ENCODE results near the gene VWCE. TPM values are rescaled to one million over a fixed set of nuclear protein-coding genes. Genes with fewer than 3 reads are reported as not detected.

Gene VWCE
- total and polyA plus RNA-seq, 5 donors from 2014 or later = 0.94 TPM; not detected in 4

GRCh38 chr11:61275191-61275590, 19.9 kb downstream of the VWCE start:
- Mint-ChIP-seq H3K9me3 (peaks cover 0 to 4% (median 0%) of the 10 kb centered on the region in 7 donors), H3K36me3 (no peaks in the 10 kb centered on the region), H3K4me1 (peaks cover 0 to under 1% (median 0%) of the 10 kb centered on the region in 4 donors), H3K27me3 (peaks cover 14% of the 10 kb centered on the region), H3K27ac (no peak overlapping the region), H3K4me3 (no peak overlapping the region)
- Histone ChIP-seq H3K27me3 (ENCODE audit: control insufficient read depth, insufficient read depth, low read length) (no peaks in the 10 kb centered on the region), H3K4me1 (ENCODE audit: control insufficient read depth, insufficient read depth, low read length, poor library complexity, severe bottlenecking) (no peaks in the 10 kb centered on the region), H3K4me3 (ENCODE audit: low read depth, low read length) (no peak overlapping the region), H3K27ac (ENCODE audit: insufficient read depth, low read length, poor library complexity, severe bottlenecking) (no peak overlapping the region), H3K9me3 (ENCODE audit: control insufficient read depth in 2 of 2, low read length in 2 of 2) (no peaks in the 10 kb centered on the region), H3K36me3 (ENCODE audit: control insufficient read depth, insufficient read depth, low read length) (no peaks in the 10 kb centered on the region)
- DNase-seq (no peak), ATAC-seq (ENCODE audit: low read depth in 2 of 2) (no peak)

GRCh38 chr11:61274084-61274483, 21.0 kb downstream of the VWCE start:
- H3K27ac ChIP-seq (ENCODE audit: insufficient read depth, low read length, poor library complexity, severe bottlenecking) = no peak overlapping the region
- Mint-ChIP-seq H3K4me1 (peaks cover 0 to 4% (median 0%) of the 10 kb centered on the region in 4 donors), H3K4me3 (no peak overlapping the region), H3K9me3 (peaks cover 0 to 4% (median 0%) of the 10 kb centered on the region in 7 donors), H3K27me3 (peaks cover 7% of the 10 kb centered on the region), H3K27ac (no peak overlapping the region), H3K36me3 (no peaks in the 10 kb centered on the region)
- no peaks in the 10 kb centered on the region for H3K36me3 ChIP-seq (ENCODE audit: control insufficient read depth, insufficient read depth, low read length)
- H3K27me3 ChIP-seq (ENCODE audit: control insufficient read depth, insufficient read depth, low read length) = no peaks in the 10 kb centered on the region
- DNase-seq (no peak), ATAC-seq (ENCODE audit: low read depth in 2 of 2) (no peak)
- no peak overlapping the region for H3K4me3 ChIP-seq (ENCODE audit: low read depth, low read length)
- H3K4me1 ChIP-seq (ENCODE audit: control insufficient read depth, insufficient read depth, low read length, poor library complexity, severe bottlenecking) = no peaks in the 10 kb centered on the region
- H3K9me3 ChIP-seq (ENCODE audit: control insufficient read depth in 2 of 2, low read length in 2 of 2) = no peaks in the 10 kb centered on the region

- Histone ChIP-seq H3K27ac (ENCODE audit: insufficient read depth, low read length, poor library complexity, severe bottlenecking) (no peak overlapping the region), H3K4me3 (ENCODE audit: low read depth, low read length) (no peak overlapping the region), H3K36me3 (ENCODE audit: control insufficient read depth, insufficient read depth, low read length) (no peaks in the 10 kb centered on the region), H3K9me3 (ENCODE audit: control insufficient read depth in 2 of 2, low read length in 2 of 2) (no peaks in the 10 kb centered on the region), H3K4me1 (ENCODE audit: control insufficient read depth, insufficient read depth, low read length, poor library complexity, severe bottlenecking) (no peaks in the 10 kb centered on the region), H3K27me3 (ENCODE audit: control insufficient read depth, insufficient read depth, low read length) (no peaks in the 10 kb centered on the region)
- Mint-ChIP-seq H3K27ac (no peak overlapping the region), H3K9me3 (peaks cover 0 to 3% (median 0%) of the 10 kb centered on the region in 7 donors), H3K4me1 (peaks cover 0 to 4% (median 0%) of the 10 kb centered on the region in 4 donors), H3K36me3 (no peaks in the 10 kb centered on the region), H3K27me3 (peaks cover 5% of the 10 kb centered on the region), H3K4me3 (no peak overlapping the region)
- DNase-seq = no peak
- ATAC-seq (ENCODE audit: low read depth in 2 of 2) = no peak
These were observed 21.7 kb downstream of the VWCE start for GRCh38 chr11:61273178-61274078.

- Histone ChIP-seq H3K27me3 (ENCODE audit: control insufficient read depth, insufficient read depth, low read length) (no peaks in the 10 kb centered on the region), H3K36me3 (ENCODE audit: control insufficient read depth, insufficient read depth, low read length) (no peaks in the 10 kb centered on the region), H3K4me1 (ENCODE audit: control insufficient read depth, insufficient read depth, low read length, poor library complexity, severe bottlenecking) (no peaks in the 10 kb centered on the region), H3K9me3 (ENCODE audit: control insufficient read depth in 2 of 2, low read length in 2 of 2) (no peaks in the 10 kb centered on the region), H3K4me3 (ENCODE audit: low read depth, low read length) (no peak overlapping the region), H3K27ac (ENCODE audit: insufficient read depth, low read length, poor library complexity, severe bottlenecking) (no peak overlapping the region)
- Mint-ChIP-seq H3K4me3 (no peak overlapping the region), H3K36me3 (no peaks in the 10 kb centered on the region), H3K27ac (no peak overlapping the region), H3K9me3 (no peaks in the 10 kb centered on the region), H3K27me3 (no peaks in the 10 kb centered on the region), H3K4me1 (peaks cover 0 to 4% (median 0%) of the 10 kb centered on the region in 4 donors)
- DNase-seq (no peak), ATAC-seq (ENCODE audit: low read depth in 2 of 2) (no peak)
These were observed 22.4 kb downstream of the VWCE start for GRCh38 chr11:61272731-61273130.

- H3K4me1 Mint-ChIP-seq = peaks cover 0 to 4% (median 0%) of the 10 kb centered on the region in 4 donors
- H3K27ac Mint-ChIP-seq = peak overlapping the region in 1 of 3 donors; percentile 48
- H3K36me3 ChIP-seq (ENCODE audit: control insufficient read depth, insufficient read depth, low read length) = no peaks in the 10 kb centered on the region
- no peak overlapping the region for H3K4me3 ChIP-seq (ENCODE audit: low read depth, low read length)
- H3K27me3 Mint-ChIP-seq = no peaks in the 10 kb centered on the region
- H3K36me3 Mint-ChIP-seq = no peaks in the 10 kb centered on the region
- no peaks in the 10 kb centered on the region for H3K9me3 ChIP-seq (ENCODE audit: control insufficient read depth in 2 of 2, low read length in 2 of 2)
- no peak overlapping the region for H3K27ac ChIP-seq (ENCODE audit: insufficient read depth, low read length, poor library complexity, severe bottlenecking)
- peak in 1 of 3 donors; percentile 76 for DNase-seq
- H3K9me3 Mint-ChIP-seq = no peaks in the 10 kb centered on the region
- ATAC-seq (ENCODE audit: low read depth in 2 of 2) = no peak
- H3K4me3 Mint-ChIP-seq = no peak overlapping the region
- no peaks in the 10 kb centered on the region for H3K4me1 ChIP-seq (ENCODE audit: control insufficient read depth, insufficient read depth, low read length, poor library complexity, severe bottlenecking)
- no peaks in the 10 kb centered on the region for H3K27me3 ChIP-seq (ENCODE audit: control insufficient read depth, insufficient read depth, low read length)
These were observed 24.6 kb downstream of the VWCE start for GRCh38 chr11:61270354-61271076.

GRCh38 chr11:61268588-61269250, 26.4 kb downstream of the VWCE start:
- Mint-ChIP-seq H3K4me3 (no peak overlapping the region), H3K27me3 (peaks cover under 1% of the 10 kb centered on the region), H3K4me1 (peaks cover 0 to 4% (median 0%) of the 10 kb centered on the region in 4 donors), H3K27ac (no peak overlapping the region), H3K36me3 (no peaks in the 10 kb centered on the region), H3K9me3 (peaks cover 0 to under 1% (median 0%) of the 10 kb centered on the region in 7 donors)
- no peaks in the 10 kb centered on the region for H3K4me1 ChIP-seq (ENCODE audit: control insufficient read depth, insufficient read depth, low read length, poor library complexity, severe bottlenecking)
- DNase-seq = no peak
- no peak overlapping the region for H3K27ac ChIP-seq (ENCODE audit: insufficient read depth, low read length, poor library complexity, severe bottlenecking)
- ATAC-seq (ENCODE audit: low read depth in 2 of 2) = no peak
- H3K27me3 ChIP-seq (ENCODE audit: control insufficient read depth, insufficient read depth, low read length) = no peaks in the 10 kb centered on the region
- no peaks in the 10 kb centered on the region for H3K9me3 ChIP-seq (ENCODE audit: control insufficient read depth in 2 of 2, low read length in 2 of 2)
- H3K4me3 ChIP-seq (ENCODE audit: low read depth, low read length) = no peak overlapping the region
- no peaks in the 10 kb centered on the region for H3K36me3 ChIP-seq (ENCODE audit: control insufficient read depth, insufficient read depth, low read length)

- no peaks in the 10 kb centered on the region for H3K36me3 Mint-ChIP-seq
- no peak overlapping the region for H3K27ac Mint-ChIP-seq
- Histone ChIP-seq H3K27ac (ENCODE audit: insufficient read depth, low read length, poor library complexity, severe bottlenecking) (no peak overlapping the region), H3K9me3 (ENCODE audit: control insufficient read depth in 2 of 2, low read length in 2 of 2) (no peaks in the 10 kb centered on the region), H3K36me3 (ENCODE audit: control insufficient read depth, insufficient read depth, low read length) (no peaks in the 10 kb centered on the region), H3K4me3 (ENCODE audit: low read depth, low read length) (no peak overlapping the region), H3K27me3 (ENCODE audit: control insufficient read depth, insufficient read depth, low read length) (no peaks in the 10 kb centered on the region), H3K4me1 (ENCODE audit: control insufficient read depth, insufficient read depth, low read length, poor library complexity, severe bottlenecking) (no peaks in the 10 kb centered on the region)
- peaks cover 0 to 4% (median 0%) of the 10 kb centered on the region in 7 donors for H3K9me3 Mint-ChIP-seq
- no peak for ATAC-seq (ENCODE audit: low read depth in 2 of 2)
- DNase-seq = no peak
- H3K4me1 Mint-ChIP-seq = peaks cover 0 to 4% (median 0%) of the 10 kb centered on the region in 4 donors
- H3K4me3 Mint-ChIP-seq = no peak overlapping the region
- H3K27me3 Mint-ChIP-seq = peaks cover 9% of the 10 kb centered on the region
These were observed 27.7 kb downstream of the VWCE start for GRCh38 chr11:61267437-61267841.
